ENCODE results near the gene SLCO2B1.

SLCO2B1 gene

GRCh38 chr11:75161506-75162095 lies 10.7 kb downstream of the SLCO2B1 start:
- no peak for DNase-seq (ENCODE audit: low read depth in 2 of 2)

- no peak for DNase-seq (ENCODE audit: low read depth in 2 of 2)
Measured at GRCh38 chr11:75162954-75163353, 12.0 kb downstream of the SLCO2B1 start.

GRCh38 chr11:75163921-75164849 lies 13.3 kb downstream of the SLCO2B1 start:
- no peak for DNase-seq (ENCODE audit: low read depth in 2 of 2)

- no peak for DNase-seq (ENCODE audit: low read depth in 2 of 2)
Measured at GRCh38 chr11:75165721-75166120, 14.8 kb downstream of the SLCO2B1 start.

GRCh38 chr11:75166791-75167190 lies 15.9 kb downstream of the SLCO2B1 start:
- no peak for DNase-seq (ENCODE audit: low read depth in 2 of 2)

GRCh38 chr11:75167617-75168016 lies 16.7 kb downstream of the SLCO2B1 start:
- DNase-seq (ENCODE audit: low read depth in 2 of 2) = no peak

GRCh38 chr11:75169101-75169885 lies 18.4 kb downstream of the SLCO2B1 start:
- DNase-seq (ENCODE audit: low read depth in 2 of 2) = no peak

GRCh38 chr11:75170516-75171201 lies 19.8 kb downstream of the SLCO2B1 start:
- no peak for DNase-seq (ENCODE audit: low read depth in 2 of 2)

GRCh38 chr11:75173336-75173735 lies 22.4 kb downstream of the SLCO2B1 start:
- no peak for DNase-seq (ENCODE audit: low read depth in 2 of 2)

- no peak for DNase-seq (ENCODE audit: low read depth in 2 of 2)
Measured at GRCh38 chr11:75174781-75175370, 24.0 kb downstream of the SLCO2B1 start.

- DNase-seq (ENCODE audit: low read depth in 2 of 2) = no peak
Measured at GRCh38 chr11:75182664-75183063, 31.8 kb downstream of the SLCO2B1 start.

GRCh38 chr11:75184051-75184450 lies 33.1 kb downstream of the SLCO2B1 start:
- DNase-seq (ENCODE audit: low read depth in 2 of 2) = no peak

GRCh38 chr11:75184757-75185425 lies 34.0 kb downstream of the SLCO2B1 start:
- no peak for DNase-seq (ENCODE audit: low read depth in 2 of 2)

GRCh38 chr11:75185866-75186265 lies 35.0 kb downstream of the SLCO2B1 start:
- no peak for DNase-seq (ENCODE audit: low read depth in 2 of 2)

GRCh38 chr11:75186999-75187398 lies 36.1 kb downstream of the SLCO2B1 start:
- no peak for DNase-seq (ENCODE audit: low read depth in 2 of 2)

- DNase-seq (ENCODE audit: low read depth in 2 of 2) = no peak
Measured at GRCh38 chr11:75188671-75189070, 37.8 kb downstream of the SLCO2B1 start.

GRCh38 chr11:75189108-75189507 lies 38.2 kb downstream of the SLCO2B1 start:
- DNase-seq (ENCODE audit: low read depth in 2 of 2) = no peak

GRCh38 chr11:75189911-75190310 lies 39.0 kb downstream of the SLCO2B1 start:
- no peak for DNase-seq (ENCODE audit: low read depth in 2 of 2)

- no peak for DNase-seq (ENCODE audit: low read depth in 2 of 2)
Measured at GRCh38 chr11:75190652-75191329, 39.9 kb downstream of the SLCO2B1 start.

GRCh38 chr11:75191330-75191717 lies 40.4 kb downstream of the SLCO2B1 start:
- DNase-seq (ENCODE audit: low read depth in 2 of 2) = no peak
